K562 (cell line): ENCODE results near the gene ZNF652.

Source experiments
- ETV6 ChIP-seq, 3 experiments: fragments of 150-350 bp in 1 of 3; sonication (generic) in 1 of 3; formaldehyde crosslinking in 1 of 3; IDR thresholded peaks; 2 replicates each; pipeline versions ENCODE4 v1.6.1 to v1.8.0; 2014 to 2022; ENCODE audit warnings: borderline replicate concordance in 2 of 3, low read depth in 2 of 3, antibody characterized with exemption in 1 of 3, low read length in 1 of 3, mild to moderate bottlenecking in 1 of 3, missing genetic modification reagents in 1 of 3
- FOXM1 ChIP-seq, 2 experiments: fragments of 450-650 bp in 1 of 2; sonication (generic) in 1 of 2; formaldehyde crosslinking in 1 of 2; IDR thresholded peaks; 2 replicates each; pipeline versions ENCODE4 v1.6.1 to v1.9.0; 2017 to 2022; ENCODE audit warnings: low read depth in 2 of 2, mild to moderate bottlenecking in 2 of 2, missing genetic modification reagents in 1 of 2, moderate library complexity in 1 of 2
- TF ChIP-seq, protein P1 (sequence below): sonication (generic); formaldehyde crosslinking; IDR thresholded peaks from 2 replicates; pipeline ENCODE4 v1.9.0; 2022; ENCODE audit warnings: mild to moderate bottlenecking, missing genetic modification reagents

DNA sequence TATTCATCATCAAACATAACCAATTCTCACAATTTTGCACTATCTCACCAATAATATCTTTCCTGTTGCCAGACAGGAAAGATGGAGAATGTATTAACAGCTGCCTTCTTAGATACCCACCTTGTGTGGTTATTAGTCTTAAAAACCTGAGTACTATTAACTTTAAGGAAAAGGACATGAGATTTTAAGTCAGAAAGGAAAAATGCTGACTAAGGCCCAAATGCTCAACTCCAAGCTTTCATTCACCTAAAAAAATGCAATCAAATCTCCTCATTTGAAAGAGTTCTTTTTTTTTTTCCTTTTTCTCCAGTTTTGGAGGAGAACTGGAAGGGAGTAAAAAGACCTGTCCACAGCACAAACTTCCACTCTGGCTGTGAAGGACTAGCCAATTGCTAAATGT lies 70.1 kb downstream of the ZNF652 start:
- TF ChIP-seq, protein P1, sequence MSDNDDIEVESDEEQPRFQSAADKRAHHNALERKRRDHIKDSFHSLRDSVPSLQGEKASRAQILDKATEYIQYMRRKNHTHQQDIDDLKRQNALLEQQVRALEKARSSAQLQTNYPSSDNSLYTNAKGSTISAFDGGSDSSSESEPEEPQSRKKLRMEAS = no peak
- no peak for TF ChIP-seq ETV6 (IDR thresholded peaks at IDR 0.05; ENCODE audit: borderline replicate concordance in 1 of 2, low read depth in 2 of 2, low read length in 1 of 2)
- no peak for TF ChIP-seq ETV6 (CRISPR knock-in tag; IDR thresholded peaks at IDR 0.05; ENCODE audit: borderline replicate concordance)
- TF ChIP-seq FOXM1 (IDR thresholded peaks at IDR 0.05; ENCODE audit: low read depth) = no peak
- TF ChIP-seq FOXM1 (CRISPR knock-in tag; IDR thresholded peaks at IDR 0.05; ENCODE audit: low read depth) = no peak
